GM06990 (cell line): ENCODE data around the gene IL33.

Experiments used
- DNase-seq: peaks from one replicate; pipeline ENCODE4 v3.0.0-alpha.2; 2011; ENCODE audit not compliant: insufficient read length; ENCODE audit errors: extremely low read depth
- H3K27me3 ChIP-seq: replicated peaks from 2 replicates; pipeline ENCODE4 v1.6.0; 2011; ENCODE audit warnings: low read length; ENCODE audit not compliant: control insufficient read depth, insufficient read depth
- H3K36me3 ChIP-seq: 2 replicates; pipeline ENCODE4 v1.5.1; 2011; ENCODE audit warnings: low read length; ENCODE audit not compliant: control insufficient read depth, insufficient read depth
- H3K4me3 ChIP-seq: replicated peaks from 2 replicates; pipeline ENCODE4 v1.5.1; 2011; ENCODE audit warnings: low read depth, mild to moderate bottlenecking, control low read depth, low read length
- CTCF ChIP-seq: IDR thresholded peaks from 2 replicates; pipeline ENCODE4 v1.5.1; 2011; ENCODE audit warnings: low read length, control low read depth, mild to moderate bottlenecking, inconsistent platforms; ENCODE audit not compliant: insufficient read depth, poor library complexity, severe bottlenecking

Gene IL33

GRCh38 chr9:6229619-6230018 is 14.0 kb downstream of the IL33 start:
- no peaks in the 10 kb centered on the region for H3K36me3 ChIP-seq
- DNase-seq: no peak
- no peak overlapping the region for H3K4me3 ChIP-seq
- no peak for TF ChIP-seq CTCF
- no peaks in the 10 kb centered on the region for H3K27me3 ChIP-seq

GRCh38 chr9:6230037-6230780 is 14.6 kb downstream of the IL33 start:
- TF ChIP-seq CTCF: no peak
- H3K4me3 ChIP-seq: no peak overlapping the region
- no peaks in the 10 kb centered on the region for H3K36me3 ChIP-seq
- no peaks in the 10 kb centered on the region for H3K27me3 ChIP-seq
- no peak for DNase-seq

- Histone ChIP-seq H3K27me3 (no peaks in the 10 kb centered on the region), H3K4me3 (no peak overlapping the region), H3K36me3 (no peaks in the 10 kb centered on the region)
- no peak for DNase-seq
- no peak for TF ChIP-seq CTCF
Measured at GRCh38 chr9:6232336-6232945, 16.8 kb downstream of the IL33 start.

GRCh38 chr9:6234014-6234413 is 18.4 kb downstream of the IL33 start:
- H3K36me3 ChIP-seq: no peaks in the 10 kb centered on the region
- no peak overlapping the region for H3K4me3 ChIP-seq
- no peak for TF ChIP-seq CTCF
- no peak for DNase-seq
- H3K27me3 ChIP-seq: no peaks in the 10 kb centered on the region

- no peak for TF ChIP-seq CTCF
- no peak for DNase-seq
- Histone ChIP-seq H3K36me3 (no peaks in the 10 kb centered on the region), H3K4me3 (no peak overlapping the region), H3K27me3 (no peaks in the 10 kb centered on the region)
Measured at GRCh38 chr9:6237267-6237666, 21.7 kb downstream of the IL33 start.

- H3K36me3 ChIP-seq: no peaks in the 10 kb centered on the region
- H3K27me3 ChIP-seq: no peaks in the 10 kb centered on the region
- no peak overlapping the region for H3K4me3 ChIP-seq
- DNase-seq: no peak
- no peak for TF ChIP-seq CTCF
Measured at GRCh38 chr9:6239048-6239461, 23.4 kb downstream of the IL33 start.
